ENCODE data around the gene GIGYF2. TPM values are rescaled to one million over a fixed set of nuclear protein-coding genes. Genes with fewer than 3 reads are reported as not detected.

Gene GIGYF2
- total RNA-seq, 2 donors from 2014 or later = 61.3 to 106 TPM

- Histone ChIP-seq H3K9me3 (no peaks in the 10 kb centered on the region), H3K27me3 (replicated peaks; ENCODE audit: insufficient read depth) (no peaks in the 10 kb centered on the region), H3K4me1 (replicated peaks) (no peaks in the 10 kb centered on the region), H3K4me3 (no peak overlapping the region), H3K27ac (no peak overlapping the region), H3K36me3 (peaks cover 0 to 9% of the 10 kb centered on the region in 2 donors)
- intact Hi-C loops (cut with DNase I) = no loop called here
- no peak for DNase-seq (ENCODE audit: low spot score)
- WGBS = 45% methylated on average over 1 of the region's 1 CpG
- TF ChIP-seq, protein P1, sequence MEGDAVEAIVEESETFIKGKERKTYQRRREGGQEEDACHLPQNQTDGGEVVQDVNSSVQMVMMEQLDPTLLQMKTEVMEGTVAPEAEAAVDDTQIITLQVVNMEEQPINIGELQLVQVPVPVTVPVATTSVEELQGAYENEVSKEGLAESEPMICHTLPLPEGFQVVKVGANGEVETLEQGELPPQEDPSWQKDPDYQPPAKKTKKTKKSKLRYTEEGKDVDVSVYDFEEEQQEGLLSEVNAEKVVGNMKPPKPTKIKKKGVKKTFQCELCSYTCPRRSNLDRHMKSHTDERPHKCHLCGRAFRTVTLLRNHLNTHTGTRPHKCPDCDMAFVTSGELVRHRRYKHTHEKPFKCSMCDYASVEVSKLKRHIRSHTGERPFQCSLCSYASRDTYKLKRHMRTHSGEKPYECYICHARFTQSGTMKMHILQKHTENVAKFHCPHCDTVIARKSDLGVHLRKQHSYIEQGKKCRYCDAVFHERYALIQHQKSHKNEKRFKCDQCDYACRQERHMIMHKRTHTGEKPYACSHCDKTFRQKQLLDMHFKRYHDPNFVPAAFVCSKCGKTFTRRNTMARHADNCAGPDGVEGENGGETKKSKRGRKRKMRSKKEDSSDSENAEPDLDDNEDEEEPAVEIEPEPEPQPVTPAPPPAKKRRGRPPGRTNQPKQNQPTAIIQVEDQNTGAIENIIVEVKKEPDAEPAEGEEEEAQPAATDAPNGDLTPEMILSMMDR (IDR thresholded peaks at IDR 0.05) = no peak
- TF ChIP-seq POLR2A (IDR thresholded peaks at IDR 0.05) (no peak), POLR2AphosphoS5 (IDR thresholded peaks at IDR 0.05) (no peak)
Measured at GRCh38 chr2:232794981-232795380, 97.8 kb downstream of the GIGYF2 start.

DNA sequence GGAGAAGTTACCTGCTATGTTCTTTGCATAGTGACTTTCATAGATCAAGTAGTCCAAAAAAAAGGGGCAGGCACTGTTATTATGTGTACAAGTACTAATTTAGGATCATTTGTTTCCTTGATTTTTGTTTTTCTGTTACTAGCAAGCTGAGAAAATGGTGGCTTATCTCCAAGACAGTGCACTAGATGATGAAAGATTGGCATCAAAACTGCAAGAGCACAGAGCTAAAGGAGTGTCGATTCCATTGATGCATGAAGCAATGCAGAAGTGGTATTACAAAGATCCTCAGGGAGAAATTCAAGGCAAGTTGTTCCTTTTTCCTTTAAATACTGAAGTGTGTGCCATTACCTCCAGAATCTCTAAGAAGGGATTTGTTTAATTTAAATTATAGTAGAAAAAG is 98.8 kb downstream of the GIGYF2 start:
- no peaks in the 10 kb centered on the region for H3K27me3 ChIP-seq (replicated peaks; ENCODE audit: insufficient read depth)
- H3K4me3 ChIP-seq = no peak overlapping the region
- intact Hi-C loops (cut with DNase I) = no loop called here
- H3K9me3 ChIP-seq = no peaks in the 10 kb centered on the region
- no peak overlapping the region for H3K27ac ChIP-seq
- H3K4me1 ChIP-seq (replicated peaks) = no peaks in the 10 kb centered on the region
- TF ChIP-seq, protein P1 (IDR thresholded peaks at IDR 0.05) = no peak
- no peak for TF ChIP-seq POLR2AphosphoS5 (IDR thresholded peaks at IDR 0.05)
- no peak for TF ChIP-seq POLR2A (IDR thresholded peaks at IDR 0.05)
- WGBS = 93% methylated on average over 1 of the region's 1 CpG
- no peak for DNase-seq (ENCODE audit: low spot score)
- H3K36me3 ChIP-seq = peaks cover 0 to 9% of the 10 kb centered on the region in 2 donors

DNA sequence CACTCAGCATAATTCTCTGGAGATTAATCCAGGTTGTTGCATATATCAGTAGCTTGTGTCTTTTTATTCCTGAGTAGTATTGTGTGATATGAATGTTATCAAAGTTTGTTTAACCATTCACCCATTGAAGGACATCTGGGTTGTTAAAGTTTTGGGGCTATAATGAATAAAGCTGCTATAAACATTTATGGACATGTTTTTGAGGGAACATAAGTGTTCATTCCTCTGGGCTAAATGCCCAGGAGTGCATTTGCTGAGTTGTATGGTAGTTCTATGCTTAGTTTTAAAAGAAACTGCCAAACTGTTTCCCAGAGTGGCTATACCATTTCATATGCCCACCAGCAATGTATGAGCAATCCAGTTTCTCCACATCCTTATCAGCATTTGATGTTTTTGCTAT is 101.1 kb downstream of the GIGYF2 start:
- no peaks in the 10 kb centered on the region for H3K9me3 ChIP-seq
- H3K36me3 ChIP-seq = no peaks in the 10 kb centered on the region
- H3K4me3 ChIP-seq = no peak overlapping the region
- no peak overlapping the region for H3K27ac ChIP-seq
- intact Hi-C loops (cut with DNase I) = no loop called here
- TF ChIP-seq POLR2AphosphoS5 (IDR thresholded peaks at IDR 0.05) (no peak), POLR2A (IDR thresholded peaks at IDR 0.05) (no peak)
- TF ChIP-seq, protein P1 (IDR thresholded peaks at IDR 0.05) = no peak
- no peaks in the 10 kb centered on the region for H3K27me3 ChIP-seq (replicated peaks; ENCODE audit: insufficient read depth)
- H3K4me1 ChIP-seq (replicated peaks) = no peaks in the 10 kb centered on the region
- no peak for DNase-seq (ENCODE audit: low spot score)

- Histone ChIP-seq H3K27ac (no peak overlapping the region), H3K27me3 (replicated peaks; ENCODE audit: insufficient read depth) (no peaks in the 10 kb centered on the region), H3K4me3 (no peak overlapping the region), H3K36me3 (no peaks in the 10 kb centered on the region), H3K9me3 (no peaks in the 10 kb centered on the region), H3K4me1 (replicated peaks) (no peaks in the 10 kb centered on the region)
- DNase-seq (ENCODE audit: low spot score) = no peak
- WGBS = 70% methylated on average over 2 of the region's 2 CpGs
- TF ChIP-seq POLR2A (IDR thresholded peaks at IDR 0.05) (no peak), POLR2AphosphoS5 (IDR thresholded peaks at IDR 0.05) (no peak)
- TF ChIP-seq, protein P1 (IDR thresholded peaks at IDR 0.05) = no peak
- intact Hi-C loops (cut with DNase I) = no loop called here
Measured at GRCh38 chr2:232800166-232800565, 103.0 kb downstream of the GIGYF2 start.

- TF ChIP-seq POLR2A (IDR thresholded peaks at IDR 0.05) (no peak), POLR2AphosphoS5 (IDR thresholded peaks at IDR 0.05) (no peak)
- TF ChIP-seq, protein P1 (IDR thresholded peaks at IDR 0.05) = no peak
Measured at GRCh38 chr2:232802091-232802490, 105.0 kb downstream of the GIGYF2 start.

More at GRCh38 chr2:232802091-232802490, 105.0 kb downstream of the GIGYF2 start:
- H3K4me3 ChIP-seq = no peak overlapping the region
- intact Hi-C loops (cut with DNase I) = no loop called here
- H3K4me1 ChIP-seq (replicated peaks) = no peaks in the 10 kb centered on the region
- no peaks in the 10 kb centered on the region for H3K27me3 ChIP-seq (replicated peaks; ENCODE audit: insufficient read depth)
- DNase-seq (ENCODE audit: low spot score) = no peak
- no peaks in the 10 kb centered on the region for H3K9me3 ChIP-seq
- H3K27ac ChIP-seq = no peak overlapping the region
- WGBS = 95% methylated on average over 3 of the region's 3 CpGs
- peaks cover 0 to 7% of the 10 kb centered on the region in 2 donors for H3K36me3 ChIP-seq

All from prostate gland (tissue), 2 donors.